Esophagus muscularis mucosa (tissue), 4 donors: ENCODE results near the gene CAPN1. TPM values are rescaled to one million over a fixed set of nuclear protein-coding genes. Genes with fewer than 3 reads are reported as not detected.

Experiments
- DNase-seq: peaks from one replicate; pipeline ENCODE4 v3.0.0-alpha.2; 2017; ENCODE audit errors: extremely low spot score
- H3K27ac ChIP-seq, 4 donors: fragments of 200-600 bp; sonication (generic); replicated peaks in 1 of 4; 1 replicate in 3 of 4; 2 replicates in 1 of 4; pipeline ENCODE4 v1.5.1; 2016 to 2019; ENCODE audit warnings: mild to moderate bottlenecking in 1 of 4
- H3K27me3 ChIP-seq, 4 donors: fragments of 200-600 bp; sonication (generic); one replicate each; pipeline versions ENCODE4 v1.5.1 to v1.6.0; 2016 to 2019
- H3K36me3 ChIP-seq, 4 donors: fragments of 200-600 bp; sonication (generic); one replicate each; pipeline ENCODE4 v1.5.1; 2016 to 2019
- H3K4me1 ChIP-seq, 4 donors: fragments of 200-600 bp; sonication (generic); one replicate each; pipeline ENCODE4 v1.5.1; 2016 to 2019
- H3K4me3 ChIP-seq, 4 donors: fragments of 200-600 bp; sonication (generic); 1 replicate in 2 of 4; 2 replicates in 2 of 4; pipeline ENCODE4 v1.5.1; 2016 to 2019; ENCODE audit warnings: mild to moderate bottlenecking in 4 of 4, moderate library complexity in 1 of 4
- H3K9me3 ChIP-seq, 4 donors: fragments of 200-600 bp; sonication (generic); 1 replicate in 3 of 4; 2 replicates in 1 of 4; pipeline ENCODE4 v1.5.1; 2016 to 2019
- CTCF ChIP-seq, 3 experiments: fragments of 200-600 bp in 2 of 3; fragments of 450-650 bp in 1 of 3; sonication (generic) in 2 of 3; IDR thresholded peaks; one replicate each; pipeline ENCODE4 v1.5.1; 2017 to 2019; ENCODE audit warnings: antibody characterized with exemption in 3 of 3, mild to moderate bottlenecking in 2 of 3, moderate library complexity in 1 of 3
- EP300 ChIP-seq: sonication (generic); formaldehyde crosslinking; IDR thresholded peaks from one replicate; pipeline ENCODE4 v1.6.1; 2017; ENCODE audit warnings: antibody characterized with exemption
- POLR2A ChIP-seq: fragments of 450-650 bp; IDR thresholded peaks from one replicate; pipeline ENCODE4 v1.6.1; 2017; ENCODE audit warnings: antibody characterized with exemption, moderate library complexity, mild to moderate bottlenecking, low read depth
- POLR2AphosphoS5 ChIP-seq, 2 donors: sonication (generic); formaldehyde crosslinking; IDR thresholded peaks; one replicate each; pipeline ENCODE4 v1.6.1; 2017; ENCODE audit warnings: antibody characterized with exemption in 2 of 2
- WGBS: methylation state at CpG from one replicate; pipeline ENCODE4 v1.1.5; 2018; 5-methylcytosine and 5-hydroxymethylcytosine counted together
- intact Hi-C: fragments of 100-400 bp; cut with DNase I; formaldehyde crosslinking; loops from one replicate; pipeline ENCODE4 v1.15.1; 2023
- total RNA-seq, 4 donors: library from RNA; depleted of rRNA; stranded (reverse); fragments of >200 nt; gene quantifications; one replicate each; pipeline versions ENCODE4 v1.1.0 to v1.2.1, GENCODE V29; 2016

CAPN1 gene
- total RNA-seq, 4 donors from 2014 or later = 95.9 to 246 (median 167) TPM

- Histone ChIP-seq H3K4me1 (peaks cover 19 to 41% (median 34%) of the 10 kb centered on the region in 4 donors), H3K27ac (peak overlapping the region; percentile 85 to 97 (median 91)), H3K36me3 (peaks cover 0 to 22% (median 15%) of the 10 kb centered on the region in 4 donors), H3K9me3 (no peaks in the 10 kb centered on the region), H3K4me3 (peak overlapping the region; percentile 81 to 91 (median 87)), H3K27me3 (no peaks in the 10 kb centered on the region)
- intact Hi-C loops = loop anchor here (5.0 kb wide), 1 partner anchor 49 kb away; the partner anchor contains the start of gene SYVN1
- TF ChIP-seq POLR2A = no peak
- TF ChIP-seq POLR2AphosphoS5 (IDR thresholded peaks at IDR 0.05) = peak in 1 of 2 donors; percentile 28
- TF ChIP-seq EP300 = no peak
- peak in 2 of 3 experiments; percentile 22 to 55 for TF ChIP-seq CTCF (IDR thresholded peaks at IDR 0.05)
- 0% methylated on average over 3 of the region's 60 CpGs for WGBS
- DNase-seq = no peak
Measured at GRCh38 chr11:65180877-65181568, 705 bp upstream of the CAPN1 start.

DNA sequence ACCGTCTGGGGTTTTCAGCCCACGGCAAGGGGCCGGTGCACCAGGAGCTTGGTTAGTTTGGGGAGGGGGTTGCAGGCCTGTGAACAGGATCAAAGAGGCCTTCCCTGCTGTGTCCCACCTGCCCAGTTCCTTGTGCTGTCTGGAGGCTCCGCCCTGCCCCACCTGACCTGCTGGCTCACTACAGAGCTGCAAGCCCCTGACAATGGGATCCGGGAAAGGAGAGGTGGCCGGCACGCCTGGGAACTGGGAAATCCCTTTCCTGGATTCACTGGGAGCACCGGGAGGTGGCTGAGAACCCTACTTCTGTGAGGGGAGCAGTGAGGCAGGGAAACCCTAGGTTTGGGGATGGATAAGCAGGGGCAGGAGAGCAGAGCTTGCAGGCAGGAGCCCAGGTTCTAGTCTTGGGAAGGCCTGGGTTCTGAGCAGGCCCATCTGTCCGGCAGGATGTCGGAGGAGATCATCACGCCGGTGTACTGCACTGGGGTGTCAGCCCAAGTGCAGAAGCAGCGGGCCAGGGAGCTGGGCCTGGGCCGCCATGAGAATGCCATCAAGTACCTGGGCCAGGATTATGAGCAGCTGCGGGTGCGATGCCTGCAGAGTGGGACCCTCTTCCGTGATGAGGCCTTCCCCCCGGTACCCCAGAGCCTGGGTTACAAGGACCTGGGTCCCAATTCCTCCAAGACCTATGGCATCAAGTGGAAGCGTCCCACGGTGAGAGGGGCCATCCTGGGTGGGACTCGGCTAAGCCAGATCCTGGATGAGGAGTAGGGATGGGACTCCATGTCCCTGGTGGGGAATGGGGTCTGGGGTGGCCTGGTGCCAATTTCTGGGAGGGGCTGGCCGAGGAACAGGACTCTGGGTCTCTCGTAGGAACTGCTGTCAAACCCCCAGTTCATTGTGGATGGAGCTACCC is 786 bp downstream of the CAPN1 start:
- DNase-seq = no peak
- intact Hi-C loops = loop anchor here (5.0 kb wide), 1 partner anchor 50 kb away; the partner anchor contains the start of gene SYVN1
- no peaks in the 10 kb centered on the region for H3K27me3 ChIP-seq
- 2% methylated on average over 7 of the region's 23 CpGs for WGBS
- peak overlapping the region; percentile 81 to 91 (median 87) for H3K4me3 ChIP-seq
- H3K9me3 ChIP-seq = no peaks in the 10 kb centered on the region
- no peak for TF ChIP-seq POLR2A
- TF ChIP-seq EP300 = no peak
- TF ChIP-seq CTCF (IDR thresholded peaks at IDR 0.05) = no peak
- TF ChIP-seq POLR2AphosphoS5 (IDR thresholded peaks at IDR 0.05) = peak in 1 of 2 donors; percentile 7
- peaks cover 19 to 41% (median 34%) of the 10 kb centered on the region in 4 donors for H3K4me1 ChIP-seq
- H3K36me3 ChIP-seq = peaks cover 0 to 37% (median 30%) of the 10 kb centered on the region in 4 donors
- peak overlapping the region; percentile 85 to 97 (median 91) for H3K27ac ChIP-seq

- intact Hi-C loops = loop anchor here (5.0 kb wide), 1 partner anchor 51 kb away; the partner anchor contains the start of gene SYVN1
- peak overlapping the region; percentile 81 to 91 (median 87) for H3K4me3 ChIP-seq
- peaks cover 19 to 41% (median 34%) of the 10 kb centered on the region in 4 donors for H3K4me1 ChIP-seq
- H3K27ac ChIP-seq = peak overlapping the region; percentile 85 to 97 (median 91)
- no peaks in the 10 kb centered on the region for H3K9me3 ChIP-seq
- TF ChIP-seq CTCF (IDR thresholded peaks at IDR 0.05) (no peak), EP300 (no peak), POLR2AphosphoS5 (IDR thresholded peaks at IDR 0.05) (no peak)
- WGBS = 78% methylated on average over 18 of the region's 19 CpGs
- peaks cover 6 to 45% (median 39%) of the 10 kb centered on the region in 4 donors for H3K36me3 ChIP-seq
- DNase-seq = no peak
- H3K27me3 ChIP-seq = no peaks in the 10 kb centered on the region
Measured at GRCh38 chr11:65183201-65183891, 1.6 kb downstream of the CAPN1 start.

DNA sequence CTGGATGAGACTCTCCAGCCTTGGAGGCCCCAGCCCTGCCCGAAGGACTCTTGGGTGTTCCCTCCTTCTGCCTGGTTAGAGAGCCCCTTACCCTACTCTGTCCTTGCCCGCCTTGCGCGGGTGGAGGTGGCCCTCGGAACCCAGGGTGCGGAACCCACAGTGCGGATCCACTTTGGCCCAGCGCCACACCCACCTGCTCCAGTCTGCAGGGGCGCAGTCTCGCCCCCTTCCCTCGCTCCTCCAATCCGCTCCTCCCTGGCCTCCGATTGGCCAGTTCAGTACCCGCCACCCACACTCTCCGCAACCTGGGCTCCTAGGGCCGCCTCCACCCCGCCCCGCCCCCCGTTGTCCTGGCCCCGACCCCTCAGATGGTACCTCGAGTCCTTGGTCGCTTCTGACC is 2.4 kb downstream of the CAPN1 start:
- Histone ChIP-seq H3K9me3 (no peaks in the 10 kb centered on the region), H3K36me3 (peaks cover 14 to 53% (median 47%) of the 10 kb centered on the region in 4 donors), H3K27ac (no peak overlapping the region), H3K4me3 (no peak overlapping the region), H3K4me1 (peaks cover 19 to 41% (median 34%) of the 10 kb centered on the region in 4 donors), H3K27me3 (no peaks in the 10 kb centered on the region)
- TF ChIP-seq EP300 = no peak
- no peak for DNase-seq
- WGBS = 79% methylated on average over 22 of the region's 22 CpGs
- intact Hi-C loops = loop anchor here (5.0 kb wide), 1 partner anchor 52 kb away; the partner anchor contains the start of gene SYVN1
